Sigmoid colon (tissue), 7 donors: ENCODE measurements around the gene CHAC1. TPM values are rescaled to one million over a fixed set of nuclear protein-coding genes. Genes with fewer than 3 reads are reported as not detected.

Source experiments
- DNase-seq: peaks from one replicate; pipeline ENCODE4 v3.0.0-alpha.2; 2019
- H3K27ac ChIP-seq, 4 donors: fragments of 200-600 bp; sonication (generic); one replicate each; pipeline ENCODE4 v1.5.1; 2016 to 2019; ENCODE audit warnings: mild to moderate bottlenecking in 1 of 4
- H3K27me3 ChIP-seq, 3 donors: fragments of 200-600 bp; sonication (generic); one replicate each; pipeline ENCODE4 v1.5.1; 2019; ENCODE audit warnings: mild to moderate bottlenecking in 1 of 3
- H3K36me3 ChIP-seq, 4 donors: fragments of 200-600 bp; sonication (generic); one replicate each; pipeline ENCODE4 v1.5.1; 2016 to 2019
- H3K4me1 ChIP-seq, 4 donors: fragments of 200-600 bp; sonication (generic); one replicate each; pipeline ENCODE4 v1.5.1; 2017 to 2019
- H3K4me3 ChIP-seq, 4 donors: fragments of 200-600 bp; sonication (generic); one replicate each; pipeline ENCODE4 v1.5.1; 2017 to 2019; ENCODE audit warnings: mild to moderate bottlenecking in 2 of 4, moderate library complexity in 1 of 4
- H3K9me3 ChIP-seq, 4 donors: fragments of 200-600 bp in 3 of 4; sonication (generic) in 3 of 4; one replicate each; pipeline versions ENCODE4 v1.5.1 to v1.6.1; 2013 to 2019
- CTCF ChIP-seq, 4 experiments: fragments of 450-650 bp in 3 of 4; fragments of 200-600 bp in 1 of 4; IDR thresholded peaks; one replicate each; pipeline ENCODE4 v1.5.1; 2016 to 2019; ENCODE audit warnings: antibody characterized with exemption in 4 of 4, mild to moderate bottlenecking in 3 of 4, moderate library complexity in 2 of 4
- EP300 ChIP-seq, 4 donors: sonication (generic); formaldehyde crosslinking; IDR thresholded peaks; one replicate each; pipeline ENCODE4 v1.6.1; 2017; ENCODE audit warnings: antibody characterized with exemption in 4 of 4
- POLR2A ChIP-seq, 2 donors: fragments of 450-650 bp; IDR thresholded peaks; one replicate each; pipeline ENCODE4 v1.6.1; 2016; ENCODE audit warnings: antibody characterized with exemption in 2 of 2, mild to moderate bottlenecking in 2 of 2, moderate library complexity in 2 of 2
- POLR2AphosphoS5 ChIP-seq, 4 donors: sonication (generic); formaldehyde crosslinking; IDR thresholded peaks; one replicate each; pipeline ENCODE4 v1.6.1; 2017; ENCODE audit warnings: antibody characterized with exemption in 4 of 4
- WGBS, 2 donors: extraction: QIAGEN DNeasy Blood & Tissue Kit; methylation state at CpG; one replicate each; pipeline ENCODE4 v1.1.7; 2013; 5-methylcytosine and 5-hydroxymethylcytosine counted together
- intact Hi-C: fragments of 100-400 bp; cut with DNase I; formaldehyde crosslinking; loops from one replicate; pipeline ENCODE4 v1.15.1; 2023
- polyA plus RNA-seq, 3 donors: library from polyadenylated mRNA; stranded (reverse); fragments of 200-250 nt; gene quantifications; one replicate each; pipeline ENCODE4 v1.2.3, GENCODE V29; 2013
- total RNA-seq, 4 donors: library from RNA; depleted of rRNA; stranded (reverse); fragments of >200 nt; gene quantifications; one replicate each; pipeline ENCODE4 v1.1.0, GENCODE V29; 2016
- donor health status: healthy with polysubstance abuse.
- donor health status: Bipolar disorder and iron deficiency.
- donor health status: healthy.

The CHAC1 gene
- total and polyA plus RNA-seq, 7 donors = 0.66 to 31.4 (median 3.0) TPM

- no peak overlapping the region for H3K27ac ChIP-seq
- peaks cover 0 to 18% (median 5%) of the 10 kb centered on the region in 4 donors for H3K4me1 ChIP-seq
- DNase-seq = peak; percentile 53
- no peaks in the 10 kb centered on the region for H3K36me3 ChIP-seq
- no peaks in the 10 kb centered on the region for H3K27me3 ChIP-seq
- H3K4me3 ChIP-seq = no peak overlapping the region
- intact Hi-C loops = no loop called here
- TF ChIP-seq CTCF (IDR thresholded peaks at IDR 0.05) (no peak), POLR2AphosphoS5 (IDR thresholded peaks at IDR 0.05) (no peak), EP300 (IDR thresholded peaks at IDR 0.05) (no peak), POLR2A (IDR thresholded peaks at IDR 0.05) (no peak)
- H3K9me3 ChIP-seq = no peaks in the 10 kb centered on the region
- WGBS, 2 donors = 87 to 93% methylated on average over 12 of the region's 12 CpGs
Observed at GRCh38 chr15:40963201-40963600, 9.9 kb downstream of the CHAC1 start.

- Histone ChIP-seq H3K9me3 (no peaks in the 10 kb centered on the region), H3K4me3 (no peak overlapping the region), H3K36me3 (no peaks in the 10 kb centered on the region), H3K27me3 (no peaks in the 10 kb centered on the region), H3K27ac (no peak overlapping the region), H3K4me1 (peaks cover 0 to 14% (median 4%) of the 10 kb centered on the region in 4 donors)
- DNase-seq = peak; percentile 51
- WGBS, 2 donors = 84 to 90% methylated on average over 8 of the region's 8 CpGs
- intact Hi-C loops = no loop called here
- no peak for TF ChIP-seq EP300 (IDR thresholded peaks at IDR 0.05)
- no peak for TF ChIP-seq POLR2A (IDR thresholded peaks at IDR 0.05)
- TF ChIP-seq POLR2AphosphoS5 (IDR thresholded peaks at IDR 0.05) = no peak
- no peak for TF ChIP-seq CTCF (IDR thresholded peaks at IDR 0.05)
Observed at GRCh38 chr15:40964006-40964405, 10.7 kb downstream of the CHAC1 start.

GRCh38 chr15:40964634-40965033, 11.4 kb downstream of the CHAC1 start:
- WGBS, 2 donors = 87% methylated on average over 13 of the region's 13 CpGs
- intact Hi-C loops = no loop called here
- H3K4me3 ChIP-seq = no peak overlapping the region
- H3K36me3 ChIP-seq = no peaks in the 10 kb centered on the region
- H3K27ac ChIP-seq = no peak overlapping the region
- peak; percentile 51 for DNase-seq
- TF ChIP-seq POLR2AphosphoS5 (IDR thresholded peaks at IDR 0.05) (no peak), EP300 (IDR thresholded peaks at IDR 0.05) (no peak), POLR2A (IDR thresholded peaks at IDR 0.05) (no peak), CTCF (IDR thresholded peaks at IDR 0.05) (no peak)
- H3K9me3 ChIP-seq = no peaks in the 10 kb centered on the region
- peaks cover 0 to 14% (median 4%) of the 10 kb centered on the region in 4 donors for H3K4me1 ChIP-seq
- H3K27me3 ChIP-seq = no peaks in the 10 kb centered on the region

GRCh38 chr15:40968290-40969085, 15.2 kb downstream of the CHAC1 start:
- DNase-seq = peak; percentile 2
- intact Hi-C loops = no loop called here
- 78 to 88% methylated on average over 7 of the region's 7 CpGs for WGBS, 2 donors

More at GRCh38 chr15:40968290-40969085, 15.2 kb downstream of the CHAC1 start:
- TF ChIP-seq CTCF (IDR thresholded peaks at IDR 0.05) (no peak), EP300 (IDR thresholded peaks at IDR 0.05) (no peak), POLR2A (IDR thresholded peaks at IDR 0.05) (no peak), POLR2AphosphoS5 (IDR thresholded peaks at IDR 0.05) (no peak)
- no peaks in the 10 kb centered on the region for H3K9me3 ChIP-seq
- H3K27ac ChIP-seq = no peak overlapping the region
- no peaks in the 10 kb centered on the region for H3K36me3 ChIP-seq
- H3K27me3 ChIP-seq = no peaks in the 10 kb centered on the region
- peaks cover 0 to 14% (median 4%) of the 10 kb centered on the region in 4 donors for H3K4me1 ChIP-seq
- no peak overlapping the region for H3K4me3 ChIP-seq
